Stimulated activated CD4-positive, alpha-beta T cell treated with anti-CD3 and anti-CD28 coated beads, Interleukin-1b, Interleukin-23, amount 100 ng/mL, for 1 hour (primary cell): Measurements from ENCODE around the gene PLEKHG5.

Experiments
- DNase-seq, 2 donors: peaks; one replicate each; pipeline ENCODE4 v3.0.0-alpha.2; 2020; ENCODE audit warnings: low read depth in 2 of 2

The PLEKHG5 gene

DNA sequence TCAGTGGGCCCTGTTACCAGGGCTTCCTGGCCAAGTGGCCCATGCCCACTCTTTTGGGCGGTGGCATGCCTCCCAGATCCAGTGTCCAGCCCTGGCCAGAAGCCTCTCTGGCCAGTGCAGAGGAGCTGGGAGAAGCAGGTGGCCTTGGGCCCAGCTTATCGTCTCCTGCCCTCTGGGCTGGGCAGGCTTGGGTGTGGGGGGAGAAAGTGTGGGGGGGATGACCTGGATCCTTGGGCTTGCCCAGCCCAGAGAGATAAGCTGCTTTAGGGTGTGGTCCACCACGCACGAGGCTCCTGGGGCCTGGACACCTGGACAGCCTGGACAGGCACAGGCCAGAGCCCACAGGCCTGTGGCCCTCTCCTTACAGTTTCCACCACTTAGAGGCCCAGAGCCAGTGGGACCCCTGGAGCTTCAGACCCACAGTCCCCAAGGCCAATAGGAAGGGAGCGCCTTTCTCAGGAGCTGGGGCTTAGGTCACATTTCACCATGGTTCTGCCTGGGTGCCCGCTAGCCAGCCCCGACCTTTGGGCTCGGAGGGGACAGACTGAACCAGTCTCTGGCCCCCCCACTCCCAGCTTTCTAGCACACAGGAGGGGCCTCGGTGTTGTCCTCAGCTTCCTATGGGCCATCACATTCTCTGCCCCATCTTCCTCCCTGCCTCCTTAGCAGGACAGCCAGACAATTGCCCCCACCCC, 65.0 kb downstream of the PLEKHG5 start:
- DNase-seq: no peak

GRCh38 chr1:6425658-6426057, 65.8 kb downstream of the PLEKHG5 start:
- DNase-seq: no peak

DNA sequence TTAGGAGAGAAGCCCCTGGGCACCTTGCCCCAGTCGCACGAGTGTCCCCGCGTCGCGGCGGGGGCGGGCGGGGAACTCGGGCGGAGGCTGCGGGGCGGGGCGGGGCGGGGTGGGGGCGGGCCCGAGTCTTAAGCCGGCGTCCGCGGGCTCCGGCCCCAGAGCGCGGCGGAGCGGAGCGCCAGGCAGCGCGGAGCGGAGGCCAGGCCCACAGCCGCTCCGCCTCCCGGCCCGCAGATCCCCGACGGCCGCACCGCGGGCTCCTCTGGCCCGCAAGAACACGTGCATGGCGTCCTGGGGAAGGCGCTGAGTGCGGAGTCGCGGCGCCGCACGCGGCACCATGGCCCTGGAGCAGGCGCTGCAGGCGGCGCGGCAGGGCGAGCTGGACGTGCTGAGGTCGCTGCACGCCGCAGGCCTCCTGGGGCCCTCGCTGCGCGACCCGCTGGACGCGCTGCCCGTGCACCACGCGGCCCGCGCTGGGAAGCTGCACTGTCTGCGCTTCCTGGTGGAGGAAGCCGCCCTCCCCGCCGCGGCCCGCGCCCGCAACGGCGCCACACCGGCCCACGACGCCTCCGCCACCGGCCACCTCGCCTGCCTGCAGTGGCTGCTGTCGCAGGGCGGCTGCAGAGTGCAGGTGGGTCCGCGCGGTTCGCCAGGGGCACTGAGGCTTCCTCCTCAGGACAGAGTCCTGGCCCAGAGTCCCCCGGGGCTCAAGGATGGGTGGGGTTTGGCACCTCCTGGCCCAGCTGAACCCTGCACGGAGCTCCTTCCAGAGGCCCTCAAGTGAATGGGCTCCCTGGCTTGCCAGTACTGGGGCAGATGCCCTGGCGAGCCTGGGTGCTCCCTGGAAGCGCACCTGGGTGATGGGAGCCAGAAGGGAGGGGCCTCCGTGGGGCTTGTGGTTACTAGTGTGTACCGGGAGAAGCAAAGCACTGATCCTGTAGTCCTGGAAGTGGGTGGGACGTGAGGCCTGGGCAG, 66.6 kb downstream of the PLEKHG5 start, which contains the start of gene ESPN:
ESPN (plus strand) TSS at position 158 of the 975 bp plus-strand sequence; CDS start at position 338, 180 bp downstream.
- no peak for DNase-seq

- DNase-seq: no peak
Observed at GRCh38 chr1:6424000-6424565, 67.4 kb downstream of the PLEKHG5 start.

DNA sequence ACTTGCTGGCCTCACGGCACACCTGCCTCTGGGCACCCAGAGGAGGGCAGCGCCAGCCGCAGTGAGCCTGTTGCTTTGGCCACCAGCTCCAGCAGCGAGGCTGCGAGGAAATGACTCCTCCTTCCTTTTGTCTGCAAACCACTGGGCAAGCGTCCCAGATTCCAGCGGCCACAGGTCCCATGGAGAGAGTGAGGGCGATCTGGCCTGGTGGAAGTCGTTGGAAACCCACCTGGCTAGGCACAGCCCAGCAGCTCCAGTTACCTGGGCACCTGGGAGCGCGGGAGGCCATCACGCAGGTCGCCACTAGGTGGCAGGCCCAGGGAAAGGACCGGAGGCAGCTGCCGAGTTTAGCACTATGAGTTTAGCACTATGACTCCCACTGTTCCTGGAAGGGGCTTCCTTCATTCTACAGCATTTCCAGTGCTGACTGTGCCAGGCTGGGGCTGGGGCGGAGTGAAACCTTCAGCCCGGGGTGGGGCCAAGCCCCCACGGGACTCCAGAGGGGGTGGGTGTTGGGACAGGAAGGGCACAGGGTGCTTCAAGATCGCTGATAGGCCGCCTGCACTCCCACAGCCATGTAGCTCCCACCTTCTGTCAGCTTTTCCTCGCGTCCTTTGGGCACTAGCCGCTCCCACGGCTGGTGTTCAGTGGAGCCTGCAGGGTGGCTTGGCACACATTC, 68.0 kb downstream of the PLEKHG5 start:
- DNase-seq: peak; percentile 41 to 59

DNA sequence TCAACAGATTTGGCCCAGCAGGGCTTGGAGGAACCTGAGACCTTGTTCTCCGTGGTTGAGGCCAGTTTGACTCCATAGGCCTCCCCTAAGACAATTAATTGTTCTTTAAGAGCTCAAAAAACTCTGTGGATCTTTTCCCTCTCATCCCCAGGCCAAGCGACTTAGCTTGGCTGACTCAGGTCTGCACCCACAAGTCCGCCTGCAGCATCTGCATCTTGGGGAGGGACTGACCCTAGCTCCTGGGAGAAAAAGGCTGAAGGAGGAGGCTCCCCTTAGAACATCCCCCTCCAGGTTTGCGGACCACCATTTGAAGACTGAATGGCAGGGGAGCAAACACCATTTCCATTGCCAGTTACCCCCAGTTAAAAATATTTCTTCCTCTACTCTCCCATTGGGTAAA, 70.2 kb downstream of the PLEKHG5 start:
- DNase-seq: no peak

DNA sequence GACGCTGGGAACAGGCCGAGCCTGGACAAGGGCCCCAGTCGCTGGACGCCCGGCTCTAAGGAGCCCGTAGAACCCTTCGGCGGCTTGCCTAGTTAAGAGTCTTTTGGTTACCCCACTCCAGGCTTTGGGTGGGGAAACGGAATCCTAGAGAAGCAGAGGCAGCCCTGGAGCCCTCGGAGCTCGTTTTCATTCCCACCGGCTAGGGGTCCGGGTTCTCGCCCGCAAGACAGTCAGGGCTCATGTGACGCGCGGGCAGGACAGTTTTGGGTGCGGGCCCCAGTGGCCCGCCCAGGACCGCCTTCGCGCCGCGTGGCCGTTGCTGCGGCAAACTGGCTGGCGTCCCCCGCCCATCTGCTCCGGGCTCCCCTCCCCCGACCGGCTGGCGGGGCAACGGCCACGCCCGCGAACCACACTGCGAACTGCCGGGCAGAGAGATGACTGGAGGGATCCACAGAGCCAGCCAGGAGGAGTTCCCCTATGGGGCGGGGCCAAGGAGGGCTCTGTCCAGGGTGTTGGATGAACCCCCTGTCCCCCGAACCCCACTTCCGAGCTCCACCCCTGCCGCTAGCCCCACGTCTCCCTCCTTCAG, 70.9 kb downstream of the PLEKHG5 start:
- DNase-seq: no peak

DNA sequence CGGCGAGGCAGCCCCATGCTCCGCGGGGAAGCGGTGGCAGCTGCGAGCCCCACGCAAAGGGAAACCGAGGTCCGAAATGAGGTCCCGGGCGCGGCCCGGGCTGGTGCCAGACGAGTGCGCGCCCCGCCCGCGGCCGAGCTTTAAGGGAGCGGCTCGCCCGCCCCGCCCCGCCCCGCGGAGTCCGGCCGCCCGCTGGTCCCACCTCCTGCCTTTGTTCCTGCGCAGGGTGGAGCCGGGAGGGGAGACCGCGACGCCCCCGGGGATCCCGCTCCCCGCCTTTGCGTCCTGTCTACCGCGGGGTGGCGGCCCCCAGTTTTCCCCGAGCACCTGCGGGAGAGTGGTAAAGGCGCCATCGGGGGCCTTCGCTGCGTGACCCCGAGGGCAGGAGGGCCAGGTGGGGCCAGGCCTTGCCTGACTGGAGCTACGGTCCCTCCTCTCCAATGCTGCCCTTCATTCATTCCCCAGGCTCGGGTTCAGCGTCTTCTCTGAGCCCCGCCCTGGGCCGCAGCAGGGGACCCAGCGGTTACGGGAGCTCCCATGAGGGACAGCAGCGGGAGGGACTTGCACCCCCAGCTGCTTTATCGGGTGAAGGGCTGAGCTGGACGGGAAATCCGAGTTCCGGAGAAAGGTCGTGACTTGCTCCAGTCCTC, 71.5 kb downstream of the PLEKHG5 start, which contains the start of gene HES2:
HES2 (minus strand) TSS at position 116 of the 650 bp plus-strand sequence; CDS start at position 17, 99 bp downstream.
- DNase-seq: no peak

DNA sequence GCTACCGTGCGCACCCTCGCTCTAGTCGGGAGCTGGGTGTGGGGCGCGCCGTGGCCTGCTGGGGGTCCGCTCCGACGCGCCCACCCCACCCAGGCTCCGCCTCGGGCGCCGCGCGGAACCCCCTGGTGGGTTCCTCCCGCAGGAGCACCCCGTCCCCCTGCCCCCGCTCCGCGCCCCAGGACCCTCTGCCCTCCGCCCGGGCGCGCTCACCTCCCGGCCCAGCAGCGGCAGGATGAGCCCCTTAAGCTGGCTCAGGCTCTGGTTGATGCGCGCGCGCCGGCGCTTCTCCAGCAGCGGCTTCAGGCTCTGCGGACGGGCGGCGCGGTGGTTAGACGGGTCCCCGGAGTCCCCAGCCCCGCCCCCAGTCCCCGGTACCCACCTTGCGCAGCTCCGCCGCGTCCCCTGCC, 72.1 kb downstream of the PLEKHG5 start:
- DNase-seq: no peak

GRCh38 chr1:6418668-6419396, 72.6 kb downstream of the PLEKHG5 start:
- DNase-seq: no peak

GRCh38 chr1:6417961-6418667, 73.4 kb downstream of the PLEKHG5 start:
- DNase-seq: no peak
